ENCODE measurements around the gene PKIB. TPM values are rescaled to one million over a fixed set of nuclear protein-coding genes. Genes with fewer than 3 reads are reported as not detected.

Gene PKIB
- total RNA-seq, 4 donors from 2014 or later, result 1.1 to 9.8 (median 4.5) TPM

DNA sequence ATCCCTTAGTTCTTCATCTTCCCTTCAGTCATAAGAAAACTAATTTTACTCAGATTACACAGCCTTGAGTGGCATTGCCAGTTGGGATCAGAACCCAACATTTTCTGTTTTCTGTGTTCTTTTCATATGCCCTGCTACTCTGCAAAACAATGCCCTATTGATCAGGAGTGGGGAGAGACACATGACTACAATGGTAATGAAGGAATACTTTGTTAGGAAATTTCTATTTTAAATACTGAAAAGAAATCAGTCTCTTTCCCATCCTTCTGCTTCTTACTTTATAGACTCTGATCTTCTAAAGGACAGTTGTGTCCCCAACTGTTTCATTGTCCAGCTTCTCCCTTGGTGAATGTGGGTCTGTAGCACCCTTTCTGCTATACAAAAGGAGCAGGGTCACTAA lies 5.5 kb upstream of the PKIB start:
- no peak for DNase-seq (ENCODE audit: low spot score)
- TF ChIP-seq, protein P1, sequence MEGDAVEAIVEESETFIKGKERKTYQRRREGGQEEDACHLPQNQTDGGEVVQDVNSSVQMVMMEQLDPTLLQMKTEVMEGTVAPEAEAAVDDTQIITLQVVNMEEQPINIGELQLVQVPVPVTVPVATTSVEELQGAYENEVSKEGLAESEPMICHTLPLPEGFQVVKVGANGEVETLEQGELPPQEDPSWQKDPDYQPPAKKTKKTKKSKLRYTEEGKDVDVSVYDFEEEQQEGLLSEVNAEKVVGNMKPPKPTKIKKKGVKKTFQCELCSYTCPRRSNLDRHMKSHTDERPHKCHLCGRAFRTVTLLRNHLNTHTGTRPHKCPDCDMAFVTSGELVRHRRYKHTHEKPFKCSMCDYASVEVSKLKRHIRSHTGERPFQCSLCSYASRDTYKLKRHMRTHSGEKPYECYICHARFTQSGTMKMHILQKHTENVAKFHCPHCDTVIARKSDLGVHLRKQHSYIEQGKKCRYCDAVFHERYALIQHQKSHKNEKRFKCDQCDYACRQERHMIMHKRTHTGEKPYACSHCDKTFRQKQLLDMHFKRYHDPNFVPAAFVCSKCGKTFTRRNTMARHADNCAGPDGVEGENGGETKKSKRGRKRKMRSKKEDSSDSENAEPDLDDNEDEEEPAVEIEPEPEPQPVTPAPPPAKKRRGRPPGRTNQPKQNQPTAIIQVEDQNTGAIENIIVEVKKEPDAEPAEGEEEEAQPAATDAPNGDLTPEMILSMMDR (IDR thresholded peaks at IDR 0.05), result no peak
- ATAC-seq (ENCODE audit: low FRiP score), result no peak

DNA sequence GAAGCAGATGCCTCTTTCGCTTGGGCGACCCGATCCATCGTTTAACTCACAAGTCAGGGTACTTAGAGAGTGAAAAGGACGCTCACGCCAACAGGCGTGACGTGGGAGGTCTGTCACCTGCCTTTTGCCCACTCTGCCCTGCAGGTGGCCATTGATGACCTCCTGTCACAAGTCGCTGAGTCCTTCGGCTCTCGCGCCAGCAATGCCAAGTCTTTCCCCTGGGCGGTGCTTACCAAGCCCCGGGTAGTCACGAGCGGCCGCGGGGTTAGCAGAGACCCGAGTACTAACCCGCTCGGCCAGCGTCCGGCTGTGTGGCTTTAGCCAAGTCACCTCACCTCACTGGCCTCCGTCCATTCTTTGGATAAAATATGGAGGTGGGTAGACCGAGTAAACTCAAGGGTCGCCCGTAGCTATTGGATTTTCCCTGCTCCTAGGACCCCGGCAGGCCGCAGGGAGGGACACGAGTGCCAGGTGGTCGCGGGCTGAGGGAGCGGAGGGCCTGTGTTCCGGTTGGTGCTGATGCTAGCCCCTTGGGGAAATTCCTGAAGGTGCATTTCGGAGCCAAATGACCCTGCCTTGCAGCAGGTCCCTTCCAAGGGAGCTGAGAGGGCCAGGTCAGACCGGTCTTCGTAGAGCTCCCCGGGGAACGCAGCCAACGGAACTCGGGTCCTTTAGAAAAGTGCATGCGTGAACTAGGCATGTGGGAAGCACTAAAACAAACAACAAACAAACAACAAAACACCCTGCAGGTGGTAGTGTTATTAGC lies 668 bp downstream of the PKIB start:
- peak; percentile 70 for ATAC-seq (ENCODE audit: low FRiP score)
- no peak for DNase-seq (ENCODE audit: low spot score)
- TF ChIP-seq, protein P1 (IDR thresholded peaks at IDR 0.05), result no peak

DNA sequence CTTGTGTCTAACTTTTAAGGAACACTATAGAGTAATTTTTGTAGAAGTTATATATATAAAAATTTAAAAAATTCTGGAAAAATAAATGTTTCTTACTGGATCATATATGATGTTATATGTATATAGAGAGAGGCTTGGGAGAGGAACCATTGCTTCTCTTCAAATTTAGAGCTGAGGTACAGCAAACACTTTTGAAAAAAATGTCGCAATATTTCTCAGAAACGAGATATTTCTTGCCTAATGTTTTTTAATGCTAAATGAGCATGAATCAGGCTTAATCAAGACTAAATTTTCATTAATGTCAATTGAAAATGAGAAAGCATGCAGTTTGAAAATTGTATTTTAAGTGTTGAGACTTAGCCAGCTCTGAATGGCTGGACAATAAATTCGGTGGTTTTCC lies 2.6 kb downstream of the PKIB start:
- no peak for ATAC-seq (ENCODE audit: low FRiP score)
- TF ChIP-seq, protein P1 (IDR thresholded peaks at IDR 0.05), result no peak

DNA sequence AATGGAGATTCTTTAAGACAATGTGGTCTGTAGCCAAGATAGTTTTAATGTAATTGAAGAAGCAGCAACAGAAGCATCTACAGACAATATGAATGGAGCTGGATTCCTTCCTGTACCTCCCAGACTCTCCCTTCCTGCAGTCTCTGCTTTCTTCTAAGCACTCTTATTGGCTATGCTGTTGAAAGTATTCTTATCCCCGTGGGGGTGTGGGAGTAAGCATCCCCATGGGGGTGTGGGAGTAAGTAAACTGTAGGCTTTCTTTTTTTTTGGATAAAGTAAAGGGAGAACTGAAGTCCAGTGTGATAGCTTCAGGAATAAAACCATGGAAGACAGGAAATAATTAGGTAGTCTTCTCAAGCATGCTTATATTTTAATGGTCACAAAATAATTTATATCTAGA lies 4.1 kb downstream of the PKIB start:
- ATAC-seq (ENCODE audit: low FRiP score) (no peak), DNase-seq (ENCODE audit: low spot score) (no peak)
- TF ChIP-seq, protein P1 (IDR thresholded peaks at IDR 0.05), result no peak

More for the DNA sequence above, 2.6 kb downstream of the PKIB start:
- no peak for DNase-seq (ENCODE audit: low spot score)

DNA sequence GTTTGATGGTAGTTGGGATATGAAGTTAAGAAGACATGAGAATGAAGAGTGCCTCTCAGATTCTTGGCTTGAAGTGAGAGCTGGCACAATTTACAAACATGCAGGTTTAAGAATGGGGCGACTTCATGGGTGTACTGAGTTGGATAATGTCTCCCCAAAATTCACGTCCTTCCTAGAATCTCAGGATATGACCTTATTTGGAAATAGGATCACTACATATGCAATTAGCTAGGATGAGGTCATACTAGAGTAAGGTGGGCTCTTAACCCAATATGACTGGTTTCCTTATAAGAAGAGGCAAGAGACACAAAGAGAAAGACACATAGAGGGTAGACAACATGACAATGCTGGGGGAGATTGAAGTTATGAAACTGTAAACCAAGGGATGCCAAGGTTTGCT lies 5.2 kb downstream of the PKIB start:
- TF ChIP-seq, protein P1 (IDR thresholded peaks at IDR 0.05), result no peak
- DNase-seq (ENCODE audit: low spot score) (no peak), ATAC-seq (ENCODE audit: low FRiP score) (no peak)

DNA sequence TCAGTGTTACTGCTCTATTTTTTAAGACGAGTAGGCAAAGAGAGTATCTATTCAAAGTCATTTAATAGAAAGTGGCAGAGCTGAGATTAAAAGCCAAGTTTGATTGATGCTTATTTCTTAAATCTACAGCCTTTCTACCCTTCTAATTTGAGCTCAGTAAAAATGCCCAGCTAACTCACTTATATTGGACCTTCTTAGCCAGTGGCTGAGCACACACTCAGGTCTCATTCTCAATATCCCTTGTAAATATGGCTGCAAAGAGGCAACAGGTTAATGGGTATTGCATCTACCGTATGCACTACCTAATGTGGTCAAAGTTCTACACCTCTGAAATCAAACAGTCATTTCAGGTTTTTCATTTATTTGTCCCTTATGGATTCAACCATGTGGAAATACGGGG lies 6.7 kb downstream of the PKIB start:
- TF ChIP-seq, protein P1 (IDR thresholded peaks at IDR 0.05), result no peak
- no peak for ATAC-seq (ENCODE audit: low FRiP score)

DNA sequence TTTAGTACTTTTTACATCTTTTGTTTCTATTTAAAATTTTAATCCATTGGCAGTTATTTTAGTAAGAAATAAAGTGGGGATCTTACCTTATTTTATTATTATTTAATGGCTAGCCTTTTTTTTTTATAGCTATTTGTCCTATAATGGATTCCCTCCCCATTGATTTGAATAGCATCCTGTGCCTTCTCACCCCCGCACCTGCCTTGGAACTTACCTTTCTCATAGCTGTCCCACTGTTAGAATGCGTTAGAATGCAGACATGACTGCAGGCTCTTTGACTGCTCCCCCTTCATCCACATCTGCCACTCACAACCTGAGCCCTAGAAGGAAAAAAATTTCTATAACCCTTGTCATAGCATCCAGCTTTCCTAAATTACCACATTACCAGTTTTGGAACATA lies 9.1 kb downstream of the PKIB start:
- DNase-seq (ENCODE audit: low spot score) (no peak), ATAC-seq (ENCODE audit: low FRiP score) (no peak)
- TF ChIP-seq, protein P1 (IDR thresholded peaks at IDR 0.05), result no peak

More for the DNA sequence above, 6.7 kb downstream of the PKIB start:
- no peak for DNase-seq (ENCODE audit: low spot score)
